Lower leg skin (tissue), 3 donors: ENCODE results near the gene GSTT4.
"Not testable (repeated sequence)": the region's sequence is repeated elsewhere in the genome, so short reads cannot be mapped to it uniquely, and the experiment has no call there.

Experiments
- POLR2A ChIP-seq, 2 donors: fragments of 450-650 bp; IDR thresholded peaks; one replicate each; pipeline ENCODE4 v1.6.1; 2016 to 2017; ENCODE audit warnings: antibody characterized with exemption in 2 of 2, mild to moderate bottlenecking in 1 of 2, moderate library complexity in 1 of 2
- TF ChIP-seq, protein P1 (sequence below), 3 donors: fragments of 450-650 bp; IDR thresholded peaks; one replicate each; pipeline ENCODE4 v1.5.1; 2016; ENCODE audit warnings: antibody characterized with exemption in 3 of 3, mild to moderate bottlenecking in 3 of 3, moderate library complexity in 2 of 3

DNA sequence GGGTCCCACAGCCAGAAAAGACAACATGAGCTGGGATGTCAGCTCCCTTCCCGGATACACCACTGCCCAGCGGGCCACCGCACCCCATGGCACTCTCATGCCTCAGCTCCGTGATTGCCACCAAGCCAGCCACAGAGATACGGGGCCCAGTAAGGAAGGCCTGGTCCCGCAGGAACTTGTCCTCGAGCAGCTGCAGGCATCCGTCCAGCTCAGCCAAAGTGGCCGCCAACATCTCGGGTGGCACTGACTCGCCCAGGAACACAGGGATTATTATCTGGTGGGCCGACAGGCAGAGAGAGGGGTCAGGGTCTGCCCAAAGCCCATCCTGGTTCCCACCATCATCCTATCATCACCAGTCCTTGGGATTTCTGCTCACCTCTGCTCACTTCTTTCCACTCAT lies 27.9 kb downstream of the GSTT4 start:
- TF ChIP-seq, protein P1, sequence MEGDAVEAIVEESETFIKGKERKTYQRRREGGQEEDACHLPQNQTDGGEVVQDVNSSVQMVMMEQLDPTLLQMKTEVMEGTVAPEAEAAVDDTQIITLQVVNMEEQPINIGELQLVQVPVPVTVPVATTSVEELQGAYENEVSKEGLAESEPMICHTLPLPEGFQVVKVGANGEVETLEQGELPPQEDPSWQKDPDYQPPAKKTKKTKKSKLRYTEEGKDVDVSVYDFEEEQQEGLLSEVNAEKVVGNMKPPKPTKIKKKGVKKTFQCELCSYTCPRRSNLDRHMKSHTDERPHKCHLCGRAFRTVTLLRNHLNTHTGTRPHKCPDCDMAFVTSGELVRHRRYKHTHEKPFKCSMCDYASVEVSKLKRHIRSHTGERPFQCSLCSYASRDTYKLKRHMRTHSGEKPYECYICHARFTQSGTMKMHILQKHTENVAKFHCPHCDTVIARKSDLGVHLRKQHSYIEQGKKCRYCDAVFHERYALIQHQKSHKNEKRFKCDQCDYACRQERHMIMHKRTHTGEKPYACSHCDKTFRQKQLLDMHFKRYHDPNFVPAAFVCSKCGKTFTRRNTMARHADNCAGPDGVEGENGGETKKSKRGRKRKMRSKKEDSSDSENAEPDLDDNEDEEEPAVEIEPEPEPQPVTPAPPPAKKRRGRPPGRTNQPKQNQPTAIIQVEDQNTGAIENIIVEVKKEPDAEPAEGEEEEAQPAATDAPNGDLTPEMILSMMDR (IDR thresholded peaks at IDR 0.05), result not testable (repeated sequence)
- TF ChIP-seq POLR2A (IDR thresholded peaks at IDR 0.05), result not testable (repeated sequence)
